Loucy (cell line): ENCODE data around the gene RANBP9.

Source experiments
- H2AFZ ChIP-seq: fragments of 200-600 bp; sonication (generic); 2 replicates; pipeline ENCODE4 v1.6.0; 2016; ENCODE audit warnings: antibody characterized with exemption, mild to moderate bottlenecking, low read length, moderate library complexity
- H3F3A ChIP-seq: fragments of 200-600 bp; 2 replicates; pipeline ENCODE4 v1.6.0; 2016; ENCODE audit warnings: antibody characterized with exemption, low read depth, mild to moderate bottlenecking
- H3K27me3 ChIP-seq: fragments of 200-600 bp; sonication (generic); 2 replicates; pipeline ENCODE4 v1.6.1; 2014; ENCODE audit warnings: low read length, mild to moderate bottlenecking; ENCODE audit not compliant: insufficient read depth, poor library complexity, severe bottlenecking
- H3K36me3 ChIP-seq: fragments of 200-600 bp; sonication (generic); 2 replicates; pipeline ENCODE4 v1.6.1; 2016; ENCODE audit warnings: low read length; ENCODE audit not compliant: insufficient read depth
- H3K4me1 ChIP-seq: fragments of 200-600 bp; sonication (generic); 2 replicates; pipeline ENCODE4 v1.5.1; 2014; ENCODE audit warnings: low read length, mild to moderate bottlenecking; ENCODE audit not compliant: insufficient read depth, poor library complexity, severe bottlenecking
- H3K4me2 ChIP-seq: fragments of 200-600 bp; sonication (generic); 2 replicates; pipeline ENCODE4 v1.6.0; 2014; ENCODE audit warnings: antibody characterized with exemption, low read length, low read depth, mild to moderate bottlenecking; ENCODE audit not compliant: poor library complexity, severe bottlenecking
- H3K4me3 ChIP-seq: fragments of 200-600 bp; sonication (generic); 2 replicates; pipeline ENCODE4 v1.5.1; 2014; ENCODE audit warnings: low read length, mild to moderate bottlenecking, mixed read lengths; ENCODE audit not compliant: poor library complexity, severe bottlenecking
- H3K79me2 ChIP-seq: fragments of 200-600 bp; sonication (generic); 2 replicates; pipeline ENCODE4 v1.6.1; 2014; ENCODE audit warnings: low read length; ENCODE audit not compliant: insufficient read depth
- H3K9ac ChIP-seq: fragments of 200-600 bp; sonication (generic); 2 replicates; pipeline ENCODE4 v1.6.0; 2014; ENCODE audit warnings: mild to moderate bottlenecking, low read depth, low read length, moderate library complexity; ENCODE audit not compliant: poor library complexity, severe bottlenecking
- H3K9me2 ChIP-seq: fragments of 200-600 bp; sonication (generic); replicated peaks from 2 replicates; pipeline ENCODE4 v1.6.1; 2016; ENCODE audit warnings: low read depth, low read length, mixed read lengths
- H3K9me3 ChIP-seq: fragments of 200-600 bp; sonication (generic); 2 replicates; pipeline ENCODE4 v1.6.1; 2014; ENCODE audit warnings: mild to moderate bottlenecking, antibody characterized with exemption, low read length, low read depth; ENCODE audit not compliant: insufficient read depth
- H4K20me1 ChIP-seq: fragments of 200-600 bp; sonication (generic); 2 replicates; pipeline ENCODE4 v1.6.0; 2014; ENCODE audit warnings: antibody characterized with exemption, low read length, mild to moderate bottlenecking; ENCODE audit not compliant: insufficient read depth, poor library complexity, severe bottlenecking
- CTCF ChIP-seq: fragments of 200-600 bp; sonication (generic); conservative IDR thresholded peaks from 2 replicates; pipeline ENCODE4 v1.5.1; 2014; ENCODE audit warnings: mild to moderate bottlenecking, antibody characterized with exemption, low read length
- EZH2phosphoT487 ChIP-seq: fragments of 200-600 bp; IDR thresholded peaks from 2 replicates; pipeline ENCODE4 v1.6.1; 2018; ENCODE audit warnings: antibody characterized with exemption, mild to moderate bottlenecking, moderate library complexity, borderline replicate concordance

Gene RANBP9

GRCh38 chr6:13718123-13718458, 6.5 kb upstream of the RANBP9 start:
- Histone ChIP-seq H4K20me1 (no peaks in the 10 kb centered on the region), H3F3A (no peaks in the 10 kb centered on the region), H3K4me3 (no peak overlapping the region), H3K79me2 (no peaks in the 10 kb centered on the region), H2AFZ (no peak overlapping the region), H3K9ac (no peak overlapping the region), H3K4me2 (no peak overlapping the region), H3K4me1 (peaks cover 4% of the 10 kb centered on the region), H3K27me3 (no peaks in the 10 kb centered on the region), H3K9me3 (no peaks in the 10 kb centered on the region), H3K36me3 (no peaks in the 10 kb centered on the region), H3K9me2 (no peaks in the 10 kb centered on the region)
- TF ChIP-seq CTCF (no peak), EZH2phosphoT487 (no peak)

GRCh38 chr6:13716955-13717295, 5.3 kb upstream of the RANBP9 start:
- no peak overlapping the region for H3K4me2 ChIP-seq
- no peaks in the 10 kb centered on the region for H4K20me1 ChIP-seq
- H3K4me1 ChIP-seq = peaks cover 11% of the 10 kb centered on the region
- H2AFZ ChIP-seq = no peak overlapping the region
- H3K4me3 ChIP-seq = no peak overlapping the region
- H3K79me2 ChIP-seq = no peaks in the 10 kb centered on the region
- H3K9me3 ChIP-seq = no peaks in the 10 kb centered on the region
- H3K36me3 ChIP-seq = no peaks in the 10 kb centered on the region
- H3K9ac ChIP-seq = no peak overlapping the region
- no peaks in the 10 kb centered on the region for H3K27me3 ChIP-seq
- no peak for TF ChIP-seq EZH2phosphoT487
- no peak for TF ChIP-seq CTCF
- no peaks in the 10 kb centered on the region for H3K9me2 ChIP-seq
- 0 out of 2 replicates have a peak, but pooled peaks cover 3% of the 10 kb centered on the region for H3F3A ChIP-seq

- H3K4me1 ChIP-seq = peaks cover 11% of the 10 kb centered on the region
- H3F3A ChIP-seq = 0 out of 2 replicates have a peak, but pooled peaks cover 3% of the 10 kb centered on the region
- no peaks in the 10 kb centered on the region for H3K9me2 ChIP-seq
- no peaks in the 10 kb centered on the region for H3K79me2 ChIP-seq
- no peak overlapping the region for H3K4me3 ChIP-seq
- no peaks in the 10 kb centered on the region for H3K36me3 ChIP-seq
- no peaks in the 10 kb centered on the region for H3K9me3 ChIP-seq
- no peak overlapping the region for H3K9ac ChIP-seq
- no peaks in the 10 kb centered on the region for H4K20me1 ChIP-seq
- H3K27me3 ChIP-seq = no peaks in the 10 kb centered on the region
- TF ChIP-seq CTCF = no peak
- no peak for TF ChIP-seq EZH2phosphoT487
- H2AFZ ChIP-seq = no peak overlapping the region
- no peak overlapping the region for H3K4me2 ChIP-seq
These were observed 4.8 kb upstream of the RANBP9 start for GRCh38 chr6:13716225-13716954.
